ENCODE results near the gene DDR1.
"Not testable (repeated sequence)": the region's sequence is repeated elsewhere in the genome, so short reads cannot be mapped to it uniquely, and the experiment has no call there.

Gene DDR1

GRCh38 chr6:30855429-30856075 is 28.8 kb upstream of the DDR1 start:
- H3K4me3 ChIP-seq (ENCODE audit: low read depth, low read length) = no peak overlapping the region
- TF ChIP-seq, protein P1, sequence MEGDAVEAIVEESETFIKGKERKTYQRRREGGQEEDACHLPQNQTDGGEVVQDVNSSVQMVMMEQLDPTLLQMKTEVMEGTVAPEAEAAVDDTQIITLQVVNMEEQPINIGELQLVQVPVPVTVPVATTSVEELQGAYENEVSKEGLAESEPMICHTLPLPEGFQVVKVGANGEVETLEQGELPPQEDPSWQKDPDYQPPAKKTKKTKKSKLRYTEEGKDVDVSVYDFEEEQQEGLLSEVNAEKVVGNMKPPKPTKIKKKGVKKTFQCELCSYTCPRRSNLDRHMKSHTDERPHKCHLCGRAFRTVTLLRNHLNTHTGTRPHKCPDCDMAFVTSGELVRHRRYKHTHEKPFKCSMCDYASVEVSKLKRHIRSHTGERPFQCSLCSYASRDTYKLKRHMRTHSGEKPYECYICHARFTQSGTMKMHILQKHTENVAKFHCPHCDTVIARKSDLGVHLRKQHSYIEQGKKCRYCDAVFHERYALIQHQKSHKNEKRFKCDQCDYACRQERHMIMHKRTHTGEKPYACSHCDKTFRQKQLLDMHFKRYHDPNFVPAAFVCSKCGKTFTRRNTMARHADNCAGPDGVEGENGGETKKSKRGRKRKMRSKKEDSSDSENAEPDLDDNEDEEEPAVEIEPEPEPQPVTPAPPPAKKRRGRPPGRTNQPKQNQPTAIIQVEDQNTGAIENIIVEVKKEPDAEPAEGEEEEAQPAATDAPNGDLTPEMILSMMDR (IDR thresholded peaks at IDR 0.05; ENCODE audit: low read depth, low read length) = no peak

DNA sequence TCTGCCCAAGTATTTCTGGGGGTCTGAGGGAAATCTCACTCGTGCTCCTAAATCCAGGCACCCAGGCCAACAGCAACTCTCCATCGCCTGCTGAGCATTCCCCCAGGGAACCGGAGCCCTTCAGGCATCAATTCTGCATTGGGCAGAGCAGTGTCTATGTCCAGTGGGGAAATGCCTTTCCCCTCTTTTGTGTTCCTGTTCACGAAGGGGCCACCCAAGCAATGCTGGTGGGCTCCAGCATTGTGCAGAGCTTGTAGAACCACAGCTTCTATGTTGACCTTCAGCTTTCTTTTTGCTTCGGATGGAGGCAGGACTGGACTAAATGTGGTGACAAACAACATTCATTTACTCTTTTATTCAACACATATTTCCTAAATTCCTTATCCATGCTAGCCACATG is 27.2 kb upstream of the DDR1 start:
- H3K4me3 ChIP-seq (ENCODE audit: low read depth, low read length) = no peak overlapping the region
- TF ChIP-seq, protein P1 (IDR thresholded peaks at IDR 0.05; ENCODE audit: low read depth, low read length) = no peak

DNA sequence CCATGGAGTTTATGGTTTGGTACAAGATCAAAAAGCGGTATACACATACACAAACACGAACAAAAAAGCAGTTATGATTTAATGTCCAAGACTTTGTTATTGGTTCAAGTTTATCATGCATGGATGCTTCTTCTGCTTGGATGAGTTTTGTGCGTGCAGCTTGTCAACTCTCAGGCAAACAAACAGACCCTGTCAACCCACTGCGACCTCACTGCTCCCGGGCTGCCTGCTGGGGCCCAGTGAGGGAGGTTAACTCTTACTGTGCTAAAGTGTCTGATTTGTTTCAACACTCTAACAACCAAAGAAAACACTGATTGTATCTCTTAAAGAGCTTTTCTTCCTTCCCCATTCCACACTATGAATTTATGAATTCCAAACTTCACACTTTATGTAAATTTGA is 26.8 kb upstream of the DDR1 start:
- TF ChIP-seq, protein P1 (IDR thresholded peaks at IDR 0.05; ENCODE audit: low read depth, low read length) = no peak
- no peak overlapping the region for H3K4me3 ChIP-seq (ENCODE audit: low read depth, low read length)

DNA sequence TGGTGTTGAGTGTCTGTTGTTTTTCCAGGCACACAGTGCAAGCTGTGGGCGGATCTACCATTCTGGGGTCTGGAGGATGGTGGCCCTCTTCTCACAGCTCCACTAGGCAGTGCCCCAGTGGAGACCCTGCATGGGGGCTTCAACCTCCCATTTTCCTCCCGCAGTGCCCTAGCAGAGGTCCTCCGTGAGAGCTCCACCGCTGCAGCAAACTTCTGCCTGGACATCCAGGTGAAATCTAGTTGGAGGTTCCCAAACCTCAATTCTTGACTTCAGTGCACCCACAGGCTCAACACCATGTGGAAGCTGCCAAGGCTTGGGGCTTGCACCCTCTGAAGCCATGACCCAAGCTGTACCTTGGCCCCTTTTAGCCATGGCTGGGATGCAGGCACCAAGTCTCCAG is 24.6 kb upstream of the DDR1 start:
- H3K4me3 ChIP-seq (ENCODE audit: low read depth, low read length) = not testable (repeated sequence)

GRCh38 chr6:30861257-30862048 is 22.9 kb upstream of the DDR1 start:
- TF ChIP-seq, protein P1 (IDR thresholded peaks at IDR 0.05; ENCODE audit: low read depth, low read length) = no peak
- H3K4me3 ChIP-seq (ENCODE audit: low read depth, low read length) = no peak overlapping the region

GRCh38 chr6:30862156-30862875 is 22.0 kb upstream of the DDR1 start:
- TF ChIP-seq, protein P1 (IDR thresholded peaks at IDR 0.05; ENCODE audit: low read depth, low read length) = no peak
- H3K4me3 ChIP-seq (ENCODE audit: low read depth, low read length) = no peak overlapping the region

DNA sequence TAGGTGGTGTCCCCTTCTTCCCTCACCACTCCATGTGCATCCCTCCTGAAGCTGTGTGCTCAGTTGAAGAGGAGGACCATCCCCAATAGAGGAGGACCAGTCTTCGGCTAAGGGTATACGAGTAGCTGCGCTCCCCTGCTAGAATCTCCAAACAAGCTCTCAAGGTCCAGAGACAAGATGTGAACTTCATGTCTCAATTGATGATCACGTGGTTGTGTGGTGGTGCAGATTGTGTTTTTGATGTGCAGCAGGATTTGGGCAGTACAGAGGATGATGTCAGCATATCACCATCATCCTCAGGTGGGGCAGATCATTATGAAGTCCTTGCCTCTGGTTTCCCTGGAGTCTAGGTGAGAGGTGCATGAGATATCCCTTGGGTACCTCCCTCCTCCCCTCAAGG is 20.0 kb upstream of the DDR1 start:
- TF ChIP-seq, protein P1 (IDR thresholded peaks at IDR 0.05; ENCODE audit: low read depth, low read length) = no peak

DNA sequence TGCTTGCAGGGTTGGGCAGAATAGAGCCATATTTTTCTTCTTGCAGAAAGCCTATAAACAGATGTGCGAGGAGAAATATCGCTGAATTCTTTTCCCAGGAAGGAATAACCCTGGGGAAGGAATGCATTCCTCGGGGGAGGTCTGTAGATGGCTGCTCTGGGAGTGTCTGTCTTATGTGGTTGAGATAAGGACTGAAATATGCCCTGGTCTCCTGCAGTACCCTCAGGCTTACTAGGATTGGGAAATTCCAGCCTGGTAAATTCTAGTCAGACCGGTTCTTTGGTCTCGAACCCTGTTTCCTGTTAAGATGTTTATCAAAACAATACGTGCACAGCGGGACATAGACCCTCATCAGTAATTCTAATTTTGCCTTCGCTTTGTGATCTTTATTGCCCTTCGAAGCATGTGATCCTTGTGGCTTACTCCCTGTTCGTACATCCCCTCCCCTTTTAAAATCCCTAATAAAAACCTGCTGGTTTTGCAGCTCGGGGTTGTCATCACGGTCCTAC is 15.0 kb upstream of the DDR1 start:
- H3K4me3 ChIP-seq (ENCODE audit: low read depth, low read length) = not testable (repeated sequence)

More for the DNA sequence above, 20.0 kb upstream of the DDR1 start:
- H3K4me3 ChIP-seq (ENCODE audit: low read depth, low read length) = no peak overlapping the region
